Activated naive CD8-positive, alpha-beta T cell treated with anti-CD3 and anti-CD28 coated beads, Interleukin-2, amount 50 U/mL, for 16 hours (primary cell): ENCODE results near the gene TMEM248.
"Not testable (repeated sequence)": the region's sequence is repeated elsewhere in the genome, so short reads cannot be mapped to it uniquely, and the experiment has no call there.

Source experiments
- DNase-seq: peaks from one replicate; pipeline ENCODE4 v3.0.0-alpha.2; 2020; ENCODE audit warnings: low read depth, low spot score

Gene TMEM248

GRCh38 chr7:66908598-66908997 lies 12.4 kb upstream of the TMEM248 start:
- not testable (repeated sequence) for DNase-seq

- no peak for DNase-seq
Observed at GRCh38 chr7:66910789-66911188, 10.2 kb upstream of the TMEM248 start.

GRCh38 chr7:66911191-66911590 lies 9.8 kb upstream of the TMEM248 start:
- DNase-seq = not testable (repeated sequence)

GRCh38 chr7:66912195-66912594 lies 8.8 kb upstream of the TMEM248 start:
- DNase-seq = no peak

- no peak for DNase-seq
Observed at GRCh38 chr7:66913118-66914037, 7.6 kb upstream of the TMEM248 start.

GRCh38 chr7:66917904-66918303 lies 3.1 kb upstream of the TMEM248 start:
- not testable (repeated sequence) for DNase-seq

- no peak for DNase-seq
Observed at GRCh38 chr7:66919304-66919703, 1.7 kb upstream of the TMEM248 start.

- no peak for DNase-seq
Observed at GRCh38 chr7:66919704-66920103, 1.3 kb upstream of the TMEM248 start.

- no peak for DNase-seq
Observed at GRCh38 chr7:66920256-66920655, 769 bp upstream of the TMEM248 start.

- no peak for DNase-seq
Observed at GRCh38 chr7:66921396-66921917, 432 bp downstream of the TMEM248 start.

GRCh38 chr7:66921918-66922486 lies 977 bp downstream of the TMEM248 start:
- no peak for DNase-seq

GRCh38 chr7:66925255-66925654 lies 4.2 kb downstream of the TMEM248 start:
- DNase-seq = no peak

GRCh38 chr7:66927348-66927948 lies 6.4 kb downstream of the TMEM248 start:
- DNase-seq = no peak

GRCh38 chr7:66928388-66928787 lies 7.4 kb downstream of the TMEM248 start:
- no peak for DNase-seq

- DNase-seq = no peak
Observed at GRCh38 chr7:66929165-66929564, 8.1 kb downstream of the TMEM248 start.

- DNase-seq = no peak
Observed at GRCh38 chr7:66929935-66930334, 8.9 kb downstream of the TMEM248 start.

- no peak for DNase-seq
Observed at GRCh38 chr7:66930341-66930740, 9.3 kb downstream of the TMEM248 start.

GRCh38 chr7:66933469-66933868 lies 12.4 kb downstream of the TMEM248 start:
- no peak for DNase-seq

GRCh38 chr7:66937940-66938339 lies 16.9 kb downstream of the TMEM248 start:
- DNase-seq = no peak

GRCh38 chr7:66939325-66939724 lies 18.3 kb downstream of the TMEM248 start:
- no peak for DNase-seq

GRCh38 chr7:66946545-66946944 lies 25.5 kb downstream of the TMEM248 start:
- DNase-seq = no peak

GRCh38 chr7:66948480-66949109 lies 27.6 kb downstream of the TMEM248 start:
- DNase-seq = no peak
